ENCODE measurements around the gene LYRM2. TPM values are rescaled to one million over a fixed set of nuclear protein-coding genes. Genes with fewer than 3 reads are reported as not detected.

The LYRM2 gene
- total and polyA plus RNA-seq, 2 experiments from 2014 or later, result 14.1 to 59.5 TPM

DNA sequence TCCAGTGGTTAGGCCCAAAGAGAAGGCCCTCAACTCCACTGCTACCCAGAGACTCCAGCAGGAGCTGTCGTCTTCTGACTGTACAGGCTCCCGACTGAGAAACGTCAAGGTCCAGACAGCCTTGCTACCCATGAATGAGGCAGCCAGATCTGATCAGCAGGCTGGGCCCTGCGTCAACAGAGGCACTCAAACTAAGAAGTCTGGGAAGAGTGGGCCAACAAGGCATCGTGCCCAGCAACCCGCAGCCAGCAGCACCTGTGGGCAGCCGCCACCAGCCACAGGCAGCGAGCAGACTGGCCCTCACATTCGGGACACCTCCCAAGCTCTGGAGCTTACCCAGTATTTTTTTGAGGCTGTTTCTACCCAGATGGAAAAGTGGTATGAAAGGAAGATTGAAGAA lies 8.1 kb downstream of the LYRM2 start:
- DNase-seq (ENCODE audit: low read depth in 1 of 2, low spot score in 1 of 2), result no peak
- H3K36me3 ChIP-seq, result no peaks in the 10 kb centered on the region
- H3K9me3 ChIP-seq (ENCODE audit: low read depth), result no peaks in the 10 kb centered on the region
- no peak overlapping the region for H3K4me3 ChIP-seq
- no peak overlapping the region for H3K27ac ChIP-seq
- no peaks in the 10 kb centered on the region for H3K4me1 ChIP-seq (ENCODE audit: low read depth)
- no peak for TF ChIP-seq CTCF (IDR thresholded peaks at IDR 0.05; ENCODE audit: low read depth, low read length)
- no peaks in the 10 kb centered on the region for H3K27me3 ChIP-seq

GRCh38 chr6:89623749-89624148 lies 14.8 kb downstream of the LYRM2 start:
- no peaks in the 10 kb centered on the region for H3K27me3 ChIP-seq
- no peak for TF ChIP-seq CTCF (IDR thresholded peaks at IDR 0.05; ENCODE audit: low read depth, low read length)
- DNase-seq (ENCODE audit: low read depth in 1 of 2, low spot score in 1 of 2), result no peak
- no peak overlapping the region for H3K27ac ChIP-seq
- no peaks in the 10 kb centered on the region for H3K9me3 ChIP-seq (ENCODE audit: low read depth)
- no peak overlapping the region for H3K4me3 ChIP-seq
- no peaks in the 10 kb centered on the region for H3K4me1 ChIP-seq (ENCODE audit: low read depth)
- no peaks in the 10 kb centered on the region for H3K36me3 ChIP-seq

DNA sequence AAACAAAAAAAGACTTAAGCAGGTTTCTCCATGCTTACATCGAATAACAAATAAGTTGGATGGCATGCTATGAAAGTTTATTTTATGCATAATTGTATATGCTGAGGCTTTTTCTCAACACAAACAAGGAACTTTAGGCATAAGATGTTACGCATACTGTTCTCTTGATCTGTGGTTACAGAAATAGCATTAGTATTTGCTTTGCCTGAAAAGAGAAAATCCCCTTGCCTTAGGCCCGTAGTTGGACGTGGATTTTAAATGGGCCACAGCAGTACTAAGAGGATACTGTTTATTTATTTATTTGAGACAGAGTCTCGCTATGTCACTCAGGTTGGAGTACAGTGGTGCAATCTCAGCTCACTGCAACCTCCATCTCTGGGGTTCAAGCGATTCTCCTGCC lies 19.0 kb downstream of the LYRM2 start:
- no peak for DNase-seq (ENCODE audit: low read depth in 1 of 2, low spot score in 1 of 2)
- TF ChIP-seq CTCF (IDR thresholded peaks at IDR 0.05; ENCODE audit: low read depth, low read length), result no peak
- Histone ChIP-seq H3K4me3 (no peak overlapping the region), H3K4me1 (ENCODE audit: low read depth) (no peaks in the 10 kb centered on the region), H3K27me3 (no peaks in the 10 kb centered on the region), H3K9me3 (ENCODE audit: low read depth) (no peaks in the 10 kb centered on the region), H3K27ac (no peak overlapping the region), H3K36me3 (no peaks in the 10 kb centered on the region)

DNA sequence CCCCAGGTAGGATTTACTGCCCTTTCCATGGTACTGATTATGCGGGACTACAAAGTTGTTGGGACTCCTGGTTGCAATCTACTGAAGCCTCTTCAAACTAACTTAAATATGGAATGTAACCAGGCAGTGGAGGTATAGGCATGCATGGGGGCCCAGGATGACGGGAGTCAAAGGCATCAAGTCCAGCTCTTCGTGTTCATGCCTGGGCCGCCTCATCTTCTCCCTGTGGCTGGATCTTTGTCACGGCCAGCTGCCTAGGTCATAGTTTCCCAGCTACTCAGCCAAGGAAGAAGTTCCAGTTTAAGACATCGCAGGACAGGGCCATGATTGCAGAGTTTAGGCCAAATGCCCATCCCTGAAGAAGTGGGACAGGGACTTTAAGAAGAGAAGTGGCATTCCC lies 20.5 kb downstream of the LYRM2 start:
- TF ChIP-seq CTCF (IDR thresholded peaks at IDR 0.05; ENCODE audit: low read depth, low read length), result no peak
- H3K36me3 ChIP-seq, result no peaks in the 10 kb centered on the region
- H3K4me3 ChIP-seq, result no peak overlapping the region

GRCh38 chr6:89616531-89616930 lies 22.0 kb downstream of the LYRM2 start:
- H3K9me3 ChIP-seq (ENCODE audit: low read depth), result no peaks in the 10 kb centered on the region
- no peaks in the 10 kb centered on the region for H3K4me1 ChIP-seq (ENCODE audit: low read depth)
- H3K27me3 ChIP-seq, result no peaks in the 10 kb centered on the region
- no peak for TF ChIP-seq CTCF (IDR thresholded peaks at IDR 0.05; ENCODE audit: low read depth, low read length)
- H3K27ac ChIP-seq, result no peak overlapping the region
- H3K36me3 ChIP-seq, result no peaks in the 10 kb centered on the region
- no peak for DNase-seq (ENCODE audit: low read depth in 1 of 2, low spot score in 1 of 2)
- H3K4me3 ChIP-seq, result no peak overlapping the region

More for the DNA sequence above, 20.5 kb downstream of the LYRM2 start:
- Histone ChIP-seq H3K27ac (no peak overlapping the region), H3K4me1 (ENCODE audit: low read depth) (no peaks in the 10 kb centered on the region), H3K27me3 (no peaks in the 10 kb centered on the region), H3K9me3 (ENCODE audit: low read depth) (no peaks in the 10 kb centered on the region)
- no peak for DNase-seq (ENCODE audit: low read depth in 1 of 2, low spot score in 1 of 2)

DNA sequence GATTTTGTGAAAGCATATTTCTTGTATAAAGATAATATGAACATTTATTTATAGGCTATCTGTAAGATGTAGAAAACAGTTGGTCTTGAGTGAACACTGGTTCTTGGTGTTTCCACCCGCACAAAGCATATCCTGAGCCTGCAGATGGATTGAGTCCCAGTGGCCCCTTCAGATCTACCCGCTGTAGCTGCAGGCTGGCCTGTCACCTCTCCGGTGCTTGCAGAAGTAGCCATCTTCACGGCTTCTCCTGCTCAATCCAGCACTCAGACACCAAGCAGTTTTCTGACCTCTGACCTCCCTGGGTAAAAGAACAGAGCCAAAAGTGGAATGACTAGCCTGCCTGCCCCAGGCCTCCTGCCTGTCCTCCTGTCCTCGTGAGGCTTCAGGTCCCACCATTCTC lies 22.7 kb downstream of the LYRM2 start:
- no peak for TF ChIP-seq CTCF (IDR thresholded peaks at IDR 0.05; ENCODE audit: low read depth, low read length)
- Histone ChIP-seq H3K27ac (no peak overlapping the region), H3K4me3 (no peak overlapping the region), H3K36me3 (no peaks in the 10 kb centered on the region), H3K27me3 (no peaks in the 10 kb centered on the region), H3K9me3 (ENCODE audit: low read depth) (no peaks in the 10 kb centered on the region), H3K4me1 (ENCODE audit: low read depth) (no peaks in the 10 kb centered on the region)
- DNase-seq (ENCODE audit: low read depth in 1 of 2, low spot score in 1 of 2), result no peak

All from cardiac muscle cell (in vitro differentiated cells and primary cell).